ENCODE data around the gene SCAP. TPM values are rescaled to one million over a fixed set of nuclear protein-coding genes. Genes with fewer than 3 reads are reported as not detected.

The SCAP gene
- total RNA-seq, 4 donors from 2014 or later: 73.4 to 128 (median 88.4) TPM

DNA sequence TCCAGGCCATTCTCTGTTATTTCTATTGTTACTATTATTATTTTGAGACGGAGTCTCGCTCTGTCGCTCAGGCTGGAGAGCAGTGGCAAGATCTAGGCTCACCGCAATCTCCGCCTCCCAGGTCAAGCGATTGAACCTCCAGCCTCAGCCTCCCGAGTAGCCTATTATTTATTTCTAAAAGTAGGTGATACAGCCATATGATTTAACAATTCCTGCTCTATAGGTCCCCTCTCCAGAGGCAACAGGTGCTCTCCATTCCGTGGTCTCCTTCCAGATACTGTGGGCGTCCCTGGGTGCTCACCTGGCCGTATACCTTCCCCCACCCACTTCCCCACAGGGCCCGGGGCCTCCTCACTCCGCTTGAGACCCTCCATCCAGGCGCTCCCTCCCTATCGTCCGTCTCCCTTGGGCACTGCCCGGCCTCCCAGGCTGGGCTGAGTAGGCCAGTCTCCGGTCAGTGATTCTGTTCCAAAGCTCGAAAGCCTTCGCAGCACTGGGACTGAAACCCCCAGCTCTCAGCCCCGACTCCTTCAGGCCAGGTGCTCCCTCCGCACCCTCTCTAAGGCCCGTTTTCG, 95.6 kb downstream of the SCAP start:
- Histone ChIP-seq H3K36me3 (peaks cover 0 to 2% (median 0%) of the 10 kb centered on the region in 3 donors), H3K27me3 (no peaks in the 10 kb centered on the region), H3K9me3 (no peaks in the 10 kb centered on the region), H3K4me1 (peaks cover 0 to 48% (median 13%) of the 10 kb centered on the region in 4 donors), H3K27ac (peak overlapping the region; percentile 81 to 100 (median 92)), H3K4me3 (peak overlapping the region; percentile 66 to 93 (median 78))
- DNase-seq (ENCODE audit: low spot score in 2 of 2): no peak
- WGBS, 2 donors: 11 to 13% methylated on average over 23 of the region's 23 CpGs
- TF ChIP-seq, protein P1, sequence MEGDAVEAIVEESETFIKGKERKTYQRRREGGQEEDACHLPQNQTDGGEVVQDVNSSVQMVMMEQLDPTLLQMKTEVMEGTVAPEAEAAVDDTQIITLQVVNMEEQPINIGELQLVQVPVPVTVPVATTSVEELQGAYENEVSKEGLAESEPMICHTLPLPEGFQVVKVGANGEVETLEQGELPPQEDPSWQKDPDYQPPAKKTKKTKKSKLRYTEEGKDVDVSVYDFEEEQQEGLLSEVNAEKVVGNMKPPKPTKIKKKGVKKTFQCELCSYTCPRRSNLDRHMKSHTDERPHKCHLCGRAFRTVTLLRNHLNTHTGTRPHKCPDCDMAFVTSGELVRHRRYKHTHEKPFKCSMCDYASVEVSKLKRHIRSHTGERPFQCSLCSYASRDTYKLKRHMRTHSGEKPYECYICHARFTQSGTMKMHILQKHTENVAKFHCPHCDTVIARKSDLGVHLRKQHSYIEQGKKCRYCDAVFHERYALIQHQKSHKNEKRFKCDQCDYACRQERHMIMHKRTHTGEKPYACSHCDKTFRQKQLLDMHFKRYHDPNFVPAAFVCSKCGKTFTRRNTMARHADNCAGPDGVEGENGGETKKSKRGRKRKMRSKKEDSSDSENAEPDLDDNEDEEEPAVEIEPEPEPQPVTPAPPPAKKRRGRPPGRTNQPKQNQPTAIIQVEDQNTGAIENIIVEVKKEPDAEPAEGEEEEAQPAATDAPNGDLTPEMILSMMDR (IDR thresholded peaks at IDR 0.05): no peak
- TF ChIP-seq EP300 (IDR thresholded peaks at IDR 0.05) (no peak), POLR2A (IDR thresholded peaks at IDR 0.05) (no peak)

- 84 to 88% methylated on average over 19 of the region's 19 CpGs for WGBS, 2 donors
- DNase-seq (ENCODE audit: low spot score in 2 of 2): no peak
- Histone ChIP-seq H3K4me1 (peaks cover 0 to 43% (median 13%) of the 10 kb centered on the region in 4 donors), H3K27me3 (no peaks in the 10 kb centered on the region), H3K36me3 (no peaks in the 10 kb centered on the region), H3K27ac (peak overlapping the region in 3 of 4 donors; percentile 88 to 100 (median 97)), H3K4me3 (peak overlapping the region in 3 of 4 donors; percentile 66 to 93 (median 76)), H3K9me3 (no peaks in the 10 kb centered on the region)
- TF ChIP-seq, protein P1 (IDR thresholded peaks at IDR 0.05): no peak
- TF ChIP-seq EP300 (IDR thresholded peaks at IDR 0.05) (no peak), POLR2A (IDR thresholded peaks at IDR 0.05) (no peak)
Measured at GRCh38 chr3:47379411-47379899, 96.3 kb downstream of the SCAP start.

GRCh38 chr3:47378869-47379268, 96.9 kb downstream of the SCAP start:
- Histone ChIP-seq H3K27ac (no peak overlapping the region), H3K4me1 (peaks cover 0 to 43% (median 13%) of the 10 kb centered on the region in 4 donors), H3K9me3 (no peaks in the 10 kb centered on the region), H3K4me3 (no peak overlapping the region), H3K36me3 (no peaks in the 10 kb centered on the region), H3K27me3 (no peaks in the 10 kb centered on the region)
- TF ChIP-seq EP300 (IDR thresholded peaks at IDR 0.05): no peak
- TF ChIP-seq, protein P1 (IDR thresholded peaks at IDR 0.05): no peak
- TF ChIP-seq POLR2A (IDR thresholded peaks at IDR 0.05): no peak
- DNase-seq (ENCODE audit: low spot score in 2 of 2): no peak

GRCh38 chr3:47377186-47377585, 98.6 kb downstream of the SCAP start:
- no peak overlapping the region for H3K27ac ChIP-seq
- H3K4me1 ChIP-seq: peaks cover 0 to 28% (median 11%) of the 10 kb centered on the region in 4 donors
- DNase-seq (ENCODE audit: low spot score in 2 of 2): no peak
- TF ChIP-seq, protein P1 (IDR thresholded peaks at IDR 0.05): no peak
- TF ChIP-seq POLR2A (IDR thresholded peaks at IDR 0.05) (no peak), EP300 (IDR thresholded peaks at IDR 0.05) (no peak)
- no peaks in the 10 kb centered on the region for H3K36me3 ChIP-seq
- no peaks in the 10 kb centered on the region for H3K27me3 ChIP-seq
- WGBS, 2 donors: 82 to 85% methylated on average over 2 of the region's 2 CpGs
- no peaks in the 10 kb centered on the region for H3K9me3 ChIP-seq
- no peak overlapping the region for H3K4me3 ChIP-seq

DNA sequence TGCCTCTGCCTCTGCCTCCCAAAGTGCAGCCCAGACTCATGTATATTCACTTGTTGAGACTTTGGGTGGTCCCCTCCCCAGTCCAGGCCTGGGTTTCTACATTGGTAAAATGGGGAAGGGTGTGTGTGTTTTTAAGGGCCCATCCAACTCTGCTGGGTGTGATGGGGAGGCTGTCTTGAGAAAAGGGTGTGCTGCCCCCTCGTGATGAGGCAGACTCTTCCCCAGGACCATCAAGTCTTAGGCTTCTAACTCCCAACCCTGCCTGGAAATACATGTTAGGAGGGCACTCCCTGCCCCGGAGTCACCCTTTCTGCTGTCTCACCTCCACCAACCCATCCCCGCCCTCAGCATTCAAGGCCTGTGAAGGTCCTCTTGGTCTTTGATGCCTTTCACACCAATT, 99.3 kb downstream of the SCAP start:
- WGBS, 2 donors: 81 to 84% methylated on average over 3 of the region's 3 CpGs
- peaks cover 0 to 21% (median 4%) of the 10 kb centered on the region in 4 donors for H3K4me1 ChIP-seq
- no peaks in the 10 kb centered on the region for H3K9me3 ChIP-seq
- no peaks in the 10 kb centered on the region for H3K27me3 ChIP-seq
- DNase-seq (ENCODE audit: low spot score in 2 of 2): no peak
- no peak overlapping the region for H3K4me3 ChIP-seq
- TF ChIP-seq, protein P1 (IDR thresholded peaks at IDR 0.05): no peak
- TF ChIP-seq POLR2A (IDR thresholded peaks at IDR 0.05) (no peak), EP300 (IDR thresholded peaks at IDR 0.05) (no peak)
- no peaks in the 10 kb centered on the region for H3K36me3 ChIP-seq
- H3K27ac ChIP-seq: no peak overlapping the region

Measured in tibial nerve (tissue), 4 donors.